GM21423 (cell line): ENCODE measurements around the gene LDLRAD4.
A peak's percentile ranks its signal among the peaks of the same experiment; 100 is the strongest.

ENCODE experiments used
- ATAC-seq: cut with Tn5 transposase; IDR thresholded peaks from one replicate; pipeline ENCODE4 v1.9.1; 2021; ENCODE audit warnings: mild to moderate bottlenecking, moderate library complexity; ENCODE audit not compliant: unreplicated experiment

Gene LDLRAD4

DNA sequence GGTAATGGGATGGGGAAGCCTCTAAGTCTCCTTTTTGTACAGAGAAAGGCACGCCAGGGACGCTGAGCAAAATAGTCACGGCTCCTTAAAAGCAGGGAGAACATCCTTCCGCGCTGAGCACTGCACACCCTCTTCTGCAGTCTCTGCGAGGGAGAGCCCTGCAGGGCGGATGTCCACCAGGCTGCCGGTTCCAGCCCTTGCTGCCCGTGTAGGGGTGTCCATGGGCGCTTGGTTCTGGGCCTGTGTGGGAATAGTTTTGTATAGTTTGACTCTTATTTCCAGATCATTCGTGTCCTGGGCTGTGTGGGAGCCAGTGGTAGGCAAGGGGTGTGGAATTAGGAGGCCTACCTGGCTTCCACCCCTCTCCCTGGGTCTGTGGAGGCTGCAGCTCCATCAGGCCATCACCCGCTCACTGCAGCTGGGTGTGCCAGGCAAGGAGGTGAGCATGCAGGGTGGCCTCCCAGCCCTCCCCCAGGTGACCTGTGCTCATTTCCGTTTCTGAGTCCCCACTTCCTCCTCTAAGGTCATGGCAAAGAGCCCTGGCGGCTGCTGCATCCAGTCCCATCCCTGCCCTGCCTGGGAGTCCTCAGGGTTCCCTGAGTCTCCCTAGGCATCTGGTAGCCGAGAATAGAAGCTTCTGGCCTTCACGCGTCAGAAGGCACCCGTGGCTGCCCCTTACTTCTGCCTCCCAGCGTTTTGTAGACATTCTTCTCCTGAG lies 202.6 kb downstream of the LDLRAD4 start:
- ATAC-seq = no peak

DNA sequence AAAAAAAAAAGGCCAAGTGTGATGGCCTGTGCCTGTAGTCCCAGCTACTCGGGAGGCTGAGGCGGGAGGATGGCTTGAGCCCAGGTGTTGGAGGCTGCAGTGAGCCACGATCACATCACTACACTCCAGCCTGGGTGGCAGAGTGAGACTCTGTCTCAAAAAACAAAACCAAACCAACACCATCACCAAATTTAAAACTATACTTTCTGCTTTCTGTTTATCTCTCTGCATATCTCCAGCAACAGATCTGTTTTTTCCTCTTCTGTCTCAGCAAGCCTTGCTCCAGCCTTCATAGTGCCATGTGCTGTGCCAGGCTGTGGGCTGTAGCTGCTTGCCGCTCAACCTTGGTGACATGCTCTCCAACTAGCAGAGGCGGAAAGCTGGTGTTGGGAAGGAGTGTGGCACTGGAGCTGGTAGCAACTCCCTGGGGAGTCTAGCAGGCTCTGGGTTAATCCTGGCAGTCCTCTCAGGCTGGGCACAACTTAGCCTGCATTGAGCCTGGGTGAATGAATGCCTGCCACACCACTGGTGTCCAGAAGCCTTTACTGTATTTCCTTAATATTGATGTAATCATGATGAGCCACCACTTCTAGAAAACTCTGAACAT lies 204.1 kb downstream of the LDLRAD4 start:
- no peak for ATAC-seq

DNA sequence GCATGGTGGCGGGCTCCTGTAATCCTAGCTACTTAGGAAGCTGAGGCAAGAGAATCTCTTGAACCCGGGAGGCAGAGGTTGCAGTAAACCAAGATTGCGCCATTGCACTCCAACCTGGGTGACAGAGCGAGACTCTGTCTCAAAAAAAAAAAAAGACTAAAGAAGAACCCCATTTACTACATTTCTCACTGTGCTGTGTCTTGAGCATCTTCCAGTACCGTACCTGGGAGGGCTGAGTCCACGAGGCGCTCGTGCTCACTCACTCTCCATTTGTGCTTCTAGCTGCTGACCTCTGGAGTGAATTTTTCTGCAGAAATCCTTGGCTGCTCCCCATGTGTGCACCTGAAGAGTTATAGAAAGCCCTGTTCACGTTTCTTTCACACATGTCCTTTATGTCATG lies 204.8 kb downstream of the LDLRAD4 start:
- ATAC-seq = no peak

DNA sequence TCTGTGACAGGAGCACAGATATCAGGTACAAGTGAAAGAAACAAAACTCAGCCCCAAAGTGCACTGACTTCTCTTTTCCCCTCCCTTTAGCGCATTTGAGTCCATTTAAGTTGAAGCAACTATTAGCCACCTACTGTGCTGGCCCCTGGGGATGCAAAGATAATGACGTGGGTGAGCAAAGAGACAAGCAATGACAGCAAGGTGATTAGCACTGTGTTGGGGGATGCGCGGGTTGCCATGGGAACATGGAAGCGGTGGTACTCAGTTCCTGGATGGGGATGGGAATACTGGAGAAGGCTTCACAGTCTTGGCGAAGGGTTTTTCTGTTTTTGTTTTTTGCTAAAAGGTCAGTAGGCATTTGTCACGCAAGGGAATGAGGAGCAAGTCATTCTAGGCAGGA lies 205.8 kb downstream of the LDLRAD4 start:
- ATAC-seq = no peak

DNA sequence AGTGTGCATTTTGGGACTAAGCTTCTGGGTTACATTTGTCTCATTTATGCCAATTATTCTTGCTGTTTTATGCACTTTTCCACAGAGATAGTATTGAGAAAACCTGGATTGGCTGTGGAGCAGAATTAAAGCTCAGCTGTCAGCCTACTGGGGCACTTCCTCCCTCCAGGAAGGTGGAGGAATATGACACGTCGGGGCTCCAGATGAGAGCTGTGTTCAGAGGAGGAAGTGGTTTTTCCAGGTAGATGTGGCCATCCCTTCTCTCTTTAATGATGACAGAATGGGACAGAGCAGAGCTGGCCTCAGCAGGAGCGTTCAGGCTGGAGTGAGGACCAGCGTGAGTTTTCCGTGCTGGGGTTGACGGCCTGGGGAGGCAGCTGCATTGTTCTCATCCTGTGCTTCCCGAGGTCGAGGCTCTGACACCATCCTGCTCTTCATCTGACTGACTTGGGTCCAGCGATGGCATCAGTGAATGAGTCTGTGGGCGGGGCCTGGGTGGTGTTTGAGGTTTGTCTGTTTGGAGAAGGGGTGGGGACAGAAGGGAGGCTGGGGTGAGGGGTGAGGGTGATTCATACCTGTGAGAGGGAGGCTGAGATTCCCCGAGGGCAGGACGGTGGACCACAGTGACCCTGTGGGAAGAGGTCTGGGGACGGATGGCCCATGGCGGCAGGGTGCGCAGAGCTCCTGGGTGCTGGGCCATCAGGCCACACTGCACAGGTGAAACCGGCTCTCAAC lies 207.0 kb downstream of the LDLRAD4 start:
- no peak for ATAC-seq

DNA sequence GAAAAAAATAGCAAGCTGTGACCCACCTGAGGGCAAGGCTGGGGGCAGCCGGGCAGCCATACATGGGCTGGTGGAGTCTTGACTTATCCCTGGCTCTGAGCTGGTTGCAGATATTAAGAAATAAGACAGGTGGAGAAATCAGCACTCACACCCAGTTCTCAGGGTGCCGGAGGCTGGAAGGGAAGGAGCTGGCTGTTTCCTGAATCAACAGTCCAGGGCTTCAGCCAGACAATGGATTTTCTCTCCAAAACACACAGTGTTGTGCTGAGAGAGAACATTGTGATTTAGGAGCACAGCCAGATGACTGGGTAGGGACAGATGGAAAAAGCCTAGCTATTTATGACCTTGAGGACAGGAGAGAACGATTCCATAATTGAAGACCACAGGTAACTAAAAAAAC lies 208.8 kb downstream of the LDLRAD4 start:
- no peak for ATAC-seq

DNA sequence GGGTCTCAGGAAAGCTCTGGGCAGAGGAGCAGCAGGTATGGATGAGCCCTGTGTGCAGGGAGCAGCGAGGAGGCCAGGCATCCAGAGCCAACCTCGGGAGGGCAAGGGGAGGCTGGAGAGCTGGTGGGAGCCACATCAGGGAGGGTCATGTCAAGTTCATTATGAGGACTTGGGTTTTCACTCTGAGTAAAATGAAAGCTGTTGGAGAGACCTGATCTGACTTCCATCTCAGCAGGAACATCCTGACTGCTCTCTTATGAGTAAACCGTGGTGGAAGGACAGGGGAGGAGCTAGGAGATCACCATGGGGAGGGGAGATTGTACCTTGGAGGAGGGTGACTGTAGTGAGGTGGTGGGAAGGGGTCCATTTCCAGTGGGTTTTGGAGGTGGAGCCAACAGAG lies 209.8 kb downstream of the LDLRAD4 start:
- ATAC-seq = no peak

DNA sequence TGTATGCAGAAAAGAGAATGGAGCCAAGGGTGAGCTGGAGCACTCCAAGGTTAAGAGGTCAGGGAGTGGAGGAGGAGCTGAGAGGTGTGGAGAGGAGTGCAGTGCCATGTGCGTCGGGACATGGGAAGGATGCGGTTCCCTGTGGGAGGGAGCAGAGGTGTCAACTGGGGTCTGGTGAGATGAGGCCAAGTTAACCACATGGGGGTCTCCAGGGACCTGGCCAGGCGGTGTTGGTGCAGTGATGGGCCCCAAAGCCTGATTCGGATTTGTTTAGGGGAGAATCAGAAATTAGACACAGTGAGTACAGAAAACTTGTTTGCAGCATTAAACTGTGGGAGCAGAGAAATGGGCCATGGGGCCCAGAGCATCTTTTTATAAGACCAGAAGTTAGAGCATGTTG lies 210.5 kb downstream of the LDLRAD4 start:
- ATAC-seq = no peak

DNA sequence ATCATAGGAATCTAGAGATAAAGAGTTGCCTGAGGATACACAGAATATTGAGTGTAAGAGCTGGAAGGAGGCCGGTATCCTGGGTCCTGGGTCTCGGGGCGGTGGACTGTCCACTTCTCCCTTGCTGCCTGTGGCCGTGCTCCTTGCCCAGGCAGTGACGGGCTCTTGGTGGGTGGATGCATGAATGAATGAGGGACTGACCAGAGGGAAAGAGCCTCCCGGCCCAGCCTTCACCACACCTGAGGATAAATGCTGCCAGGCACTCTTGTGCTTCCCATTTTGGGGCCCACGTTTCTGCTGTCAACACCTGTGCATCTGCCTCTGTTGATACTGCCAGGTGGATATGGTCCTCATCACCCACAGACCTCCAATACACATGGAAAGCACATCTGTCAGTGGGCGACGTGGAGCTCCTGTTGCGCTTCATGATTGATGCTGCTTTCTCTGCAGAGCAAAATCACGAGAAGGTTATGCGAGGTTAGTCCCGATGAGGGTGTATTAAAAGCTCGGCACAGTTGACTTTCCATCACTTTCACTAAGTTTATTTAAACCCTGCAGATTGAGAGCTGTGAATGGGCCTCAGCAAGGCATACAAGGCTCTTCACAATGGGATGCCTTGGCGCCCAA lies 211.4 kb downstream of the LDLRAD4 start:
- ATAC-seq = no peak

DNA sequence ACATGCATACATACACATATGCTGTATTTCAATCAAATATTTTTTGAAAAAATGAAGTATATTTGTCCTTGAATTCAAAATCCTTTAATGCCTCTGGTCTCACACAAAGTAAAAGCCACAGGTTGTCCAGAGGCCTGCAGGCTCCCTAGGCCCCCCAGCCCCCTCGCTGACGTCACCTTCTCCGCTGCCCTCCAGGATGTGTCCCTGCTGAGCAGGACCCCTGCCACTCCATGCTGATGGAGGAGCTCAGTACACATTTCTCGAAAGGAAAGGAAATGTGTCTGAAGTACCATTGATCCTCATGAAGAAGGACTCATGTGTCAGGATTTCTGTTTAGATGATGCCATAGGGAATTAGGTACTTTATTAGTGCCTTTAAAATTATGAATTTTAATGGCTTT lies 212.1 kb downstream of the LDLRAD4 start:
- no peak for ATAC-seq

DNA sequence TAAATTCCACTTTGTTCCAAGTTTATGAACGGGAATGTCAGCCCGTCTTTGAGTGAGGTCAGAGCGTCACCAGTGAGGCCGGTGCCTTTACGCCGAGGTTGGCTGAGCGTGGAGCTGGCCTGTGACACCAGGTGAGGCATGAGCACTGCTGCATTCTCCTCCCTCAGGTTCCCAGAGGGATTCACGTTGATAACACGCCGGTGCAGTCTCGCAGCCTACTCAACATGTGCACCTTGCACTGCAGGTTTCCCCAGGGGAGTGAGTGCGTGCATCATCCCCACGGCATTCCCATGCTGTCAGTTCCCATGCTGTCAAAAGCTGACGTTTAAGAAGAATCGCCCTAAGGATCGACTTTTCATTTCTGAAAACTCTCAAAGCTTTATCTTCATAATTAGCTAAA lies 213.3 kb downstream of the LDLRAD4 start:
- no peak for ATAC-seq

DNA sequence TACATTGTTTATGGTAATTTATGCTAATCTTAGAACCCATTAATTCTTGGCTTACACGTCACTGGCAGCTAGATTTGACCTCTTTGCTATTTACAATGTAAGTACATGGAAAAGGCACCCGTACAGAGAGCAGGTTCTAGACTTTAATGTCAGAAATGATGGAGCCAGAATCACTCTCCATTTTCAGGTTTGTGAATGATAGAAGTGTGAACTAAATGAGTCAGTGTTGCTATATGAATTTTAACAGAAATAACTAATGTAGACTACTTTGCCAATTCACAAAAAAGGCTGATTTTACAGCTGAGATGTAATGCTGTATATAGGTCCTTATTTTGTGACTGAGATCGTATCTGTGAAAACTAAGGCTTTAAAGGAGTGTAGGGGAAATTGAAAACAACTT lies 214.6 kb downstream of the LDLRAD4 start:
- ATAC-seq = no peak

DNA sequence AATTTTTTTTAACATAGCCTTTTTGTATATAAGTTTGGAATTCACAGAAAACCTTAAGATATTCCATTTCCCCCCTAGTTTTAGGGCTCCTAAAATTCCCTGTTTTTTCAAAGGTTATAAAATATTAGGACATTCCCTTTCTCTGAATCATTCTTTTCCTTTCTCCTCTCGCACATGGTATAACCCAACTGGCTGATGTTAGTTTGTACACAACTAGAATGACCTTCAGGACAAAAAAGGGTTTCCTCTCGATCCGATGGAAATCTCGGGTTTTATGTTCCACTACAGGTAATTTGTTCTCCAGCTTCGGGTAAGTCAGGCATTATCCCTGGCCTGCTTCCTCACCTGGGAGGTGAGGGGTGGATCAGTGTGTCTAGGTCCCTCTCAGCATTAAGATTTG lies 215.1 kb downstream of the LDLRAD4 start:
- ATAC-seq = no peak

DNA sequence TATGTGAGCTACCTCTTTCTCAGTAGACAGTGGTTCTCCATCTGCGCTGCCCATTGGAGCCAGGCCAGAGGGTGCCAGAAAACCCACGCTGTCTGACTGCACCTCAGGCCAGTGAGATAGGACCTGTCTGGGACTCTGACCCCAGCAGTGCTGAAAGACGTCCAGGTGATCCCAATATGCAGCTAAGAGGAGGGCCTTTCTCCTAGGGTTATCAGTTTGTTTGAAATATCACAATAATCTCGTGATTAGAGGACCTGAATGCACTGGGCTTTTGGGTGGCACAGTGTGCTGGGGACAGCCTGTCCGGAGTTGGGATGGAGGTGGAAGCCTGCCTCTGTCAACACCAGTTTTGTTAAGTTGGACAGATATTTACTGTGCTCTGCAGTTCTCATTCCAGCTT lies 216.3 kb downstream of the LDLRAD4 start:
- no peak for ATAC-seq

DNA sequence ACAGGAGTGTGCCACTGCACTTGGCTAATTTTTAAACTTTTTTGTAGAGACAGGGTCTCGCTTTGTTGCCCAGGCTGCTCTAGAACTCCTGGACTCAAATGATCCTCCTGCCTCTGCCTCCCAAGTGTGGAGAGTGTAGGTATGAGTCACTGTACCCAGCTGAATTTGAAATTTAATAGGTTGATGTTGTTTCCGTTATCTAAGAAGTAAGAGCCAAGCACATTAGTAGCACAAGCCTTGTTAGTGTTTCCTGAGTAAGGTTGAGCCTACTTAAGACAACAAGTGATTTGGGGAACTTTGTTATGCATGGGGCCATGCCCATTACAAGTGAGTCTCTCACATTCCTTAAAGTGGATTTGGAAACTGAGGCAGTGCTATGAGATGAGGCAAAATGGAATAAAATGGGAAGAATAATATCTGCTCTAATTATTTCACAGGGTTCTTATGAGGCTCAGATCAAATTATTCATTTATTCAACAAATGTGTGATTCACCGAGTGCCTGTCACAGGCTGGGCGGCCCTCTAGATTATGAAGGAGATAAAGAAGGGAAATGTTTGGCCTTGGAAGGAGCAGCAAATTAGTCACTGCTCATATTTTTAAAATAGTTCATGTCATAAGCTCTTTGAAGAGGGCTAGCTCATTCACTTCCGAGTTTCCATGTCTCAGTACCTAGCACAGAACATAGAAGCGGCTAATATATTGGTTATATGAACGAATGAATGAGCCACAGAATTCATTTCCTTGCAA lies 217.2 kb downstream of the LDLRAD4 start:
- no peak for ATAC-seq

DNA sequence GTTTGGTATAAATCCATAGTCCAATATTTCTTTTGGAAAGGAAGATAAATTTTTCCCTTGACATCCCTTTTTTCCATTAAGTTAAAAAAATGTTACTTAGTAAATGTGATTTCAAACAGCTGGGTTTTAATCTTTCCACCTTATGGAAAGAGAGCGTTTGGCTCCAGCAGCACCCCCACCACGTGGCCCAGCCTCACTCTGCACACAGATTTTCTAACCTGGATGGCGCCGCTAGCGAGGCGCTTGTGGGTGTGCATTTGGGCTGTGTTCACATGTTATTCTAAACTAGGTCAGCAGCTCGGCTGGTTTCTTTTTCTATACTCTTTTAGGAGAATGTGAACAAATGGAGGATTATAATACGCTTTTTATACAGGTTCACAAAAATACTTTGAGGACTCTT lies 218.0 kb downstream of the LDLRAD4 start:
- ATAC-seq = no peak

DNA sequence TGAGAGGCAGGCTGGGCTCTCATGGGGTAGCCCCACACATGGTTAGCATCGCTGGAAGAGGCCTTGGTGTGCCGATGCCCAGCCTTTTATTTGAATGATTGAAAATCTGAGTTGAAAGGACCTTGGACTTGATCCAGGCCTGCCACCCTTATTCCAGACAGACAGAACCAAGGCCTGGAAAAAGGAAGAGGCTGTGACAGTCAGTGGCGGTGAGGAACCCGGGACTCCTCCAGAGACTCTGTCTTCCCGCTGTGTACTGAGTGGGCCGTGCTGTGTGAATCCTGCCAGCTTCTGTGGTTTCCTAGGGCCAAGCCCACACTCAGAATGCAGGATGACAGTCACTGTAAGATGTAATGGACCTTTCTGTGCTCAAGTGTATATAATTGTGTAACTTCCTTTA lies 218.5 kb downstream of the LDLRAD4 start:
- ATAC-seq = no peak

DNA sequence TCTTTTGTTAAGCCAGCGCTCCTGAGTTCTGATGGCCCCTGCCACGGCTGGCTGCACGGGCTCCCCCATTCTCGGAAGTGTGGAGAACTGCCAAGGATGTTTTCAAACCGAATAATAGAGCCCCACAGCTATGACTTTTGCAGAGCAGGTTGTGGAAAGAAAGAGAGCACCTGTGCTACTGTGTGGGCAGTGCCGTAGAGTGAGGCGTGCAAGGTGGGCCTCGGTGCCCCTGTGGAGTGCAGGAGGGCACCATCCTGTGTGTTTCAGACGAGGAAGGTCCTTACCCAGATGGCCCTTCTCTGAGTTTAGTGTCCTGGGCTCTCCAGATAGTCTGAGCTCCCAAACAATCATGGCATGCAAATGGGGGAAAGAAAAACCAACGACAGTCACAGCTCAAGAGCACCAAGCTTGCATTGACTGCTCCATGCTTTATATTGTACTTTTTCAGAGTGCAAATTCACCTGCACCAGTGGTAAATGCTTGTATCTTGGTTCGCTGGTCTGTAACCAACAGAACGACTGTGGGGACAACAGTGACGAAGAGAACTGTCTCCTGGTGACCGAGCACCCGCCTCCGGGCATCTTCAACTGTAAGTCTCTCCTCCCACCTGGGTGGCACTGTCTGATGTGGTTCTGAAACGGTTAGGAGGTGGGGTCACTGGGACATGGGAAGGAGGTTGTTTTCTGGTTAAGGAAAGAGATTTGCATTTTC lies 219.4 kb downstream of the LDLRAD4 start:
- peak; percentile 52 for ATAC-seq

DNA sequence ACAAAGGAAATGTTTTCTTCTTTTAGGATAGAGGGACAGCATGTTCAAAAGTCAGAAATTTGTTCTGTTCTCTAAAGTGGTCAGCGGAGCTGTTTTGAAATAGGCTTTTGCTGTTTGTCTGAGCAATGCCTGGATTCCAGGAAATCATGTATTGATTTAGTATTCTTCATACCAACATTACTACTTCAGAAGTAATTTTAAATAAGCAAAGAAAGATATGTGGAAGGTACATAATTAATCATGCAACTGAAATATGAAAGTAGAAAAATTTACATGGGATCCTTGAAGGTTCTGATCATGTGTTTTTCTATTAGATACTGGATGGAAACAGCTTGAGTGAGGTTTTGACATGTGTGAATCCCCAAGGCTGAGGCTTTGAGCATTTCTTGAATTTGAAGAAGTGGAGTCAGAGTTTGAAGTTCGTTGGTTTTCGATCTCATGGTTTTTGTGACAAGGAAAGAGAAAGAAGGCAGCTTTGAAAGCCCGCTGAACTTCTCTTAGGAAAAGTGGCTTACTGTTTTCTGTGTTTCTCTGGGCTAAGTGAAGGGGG lies 220.0 kb downstream of the LDLRAD4 start:
- ATAC-seq = no peak

DNA sequence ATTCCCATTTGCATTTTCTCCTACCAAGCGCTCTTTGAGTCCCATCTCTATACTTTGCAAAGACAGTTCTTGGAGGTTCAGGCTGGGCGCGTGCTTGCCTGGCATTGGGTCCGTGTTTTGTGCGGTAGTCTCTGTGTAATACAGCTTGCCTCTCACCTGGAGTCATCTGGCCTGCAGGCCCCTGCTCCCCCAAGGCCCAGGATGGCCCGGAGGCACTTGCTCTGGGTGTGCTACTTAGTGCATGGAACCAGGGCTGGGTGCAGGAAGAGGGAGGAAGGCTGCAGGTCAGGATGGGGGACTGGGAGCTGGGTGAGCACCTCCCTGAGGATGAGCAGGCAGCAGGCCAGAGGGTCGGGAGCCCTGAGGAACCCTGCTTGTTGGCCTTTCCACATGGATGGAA lies 220.9 kb downstream of the LDLRAD4 start:
- ATAC-seq = no peak
